GM12878 (cell line): ENCODE data around the gene UBAP2. TPM values are rescaled to one million over a fixed set of nuclear protein-coding genes. Genes with fewer than 3 reads are reported as not detected.

Experiments
- ATAC-seq: fragments of 200-7000 bp; cut with Tn5 transposase; 3 replicates; pipeline ENCODE4 v1.9.1; 2020; ENCODE audit warnings: mild to moderate bottlenecking, moderate library complexity
- BruUV-seq: library from RNA; stranded (reverse); fragments of 400-500 nt; replicated peaks from 2 replicates; lab custom pipeline; 2021; lab: Mats Ljungman, UMichigan
- CTCF ChIA-PET: fragments of 300-600 bp; sonication (Branson Sonifier 250); formaldehyde crosslinking; extraction: SDS; loops from one replicate; lab custom pipeline; 2021; ENCODE audit warnings: inconsistent platforms; lab: Yijun Ruan, JAX
- POLR2A ChIA-PET: fragments of 350-600 bp; formaldehyde crosslinking; extraction: SDS; loops from one replicate; lab custom pipeline; 2021; ENCODE audit warnings: inconsistent platforms; lab: Charles Lee
- RAD21 ChIA-PET: fragments of 300-600 bp; sonication (Branson Sonifier 250); formaldehyde crosslinking; loops from one replicate; lab custom pipeline; 2023; ENCODE audit warnings: antibody characterized with exemption; ENCODE audit not compliant: unreplicated experiment; lab: Charles Lee
- SMC1A ChIA-PET: fragments of 300-600 bp; sonication (Branson Sonifier 250); formaldehyde crosslinking; loops from one replicate; lab custom pipeline; 2023; ENCODE audit not compliant: unreplicated experiment, uncharacterized antibody; lab: Charles Lee
- DNase-seq: peaks from one replicate; pipeline ENCODE4 v3.0.0-alpha.2; 2011; ENCODE audit warnings: low read depth, low spot score
- FAIRE-seq: peaks from 3 replicates; lab custom pipeline; 2011; peaks lifted over from hg19 to GRCh38; lab: Jason Lieb, UNC
- H2AFZ ChIP-seq: 2 replicates; pipeline ENCODE4 v1.6.0; 2011; ENCODE audit warnings: low read depth, low read length, control low read depth; ENCODE audit not compliant: control insufficient read depth
- H3K27ac ChIP-seq: 2 replicates; pipeline ENCODE4 v1.5.1; 2011; ENCODE audit warnings: control low read depth; ENCODE audit not compliant: control insufficient read depth, insufficient read depth
- H3K27me3 ChIP-seq, 2 experiments: replicated peaks in 1 of 2; 2 replicates each; pipeline versions ENCODE4 v1.6.0 to v1.6.1; 2011; ENCODE audit warnings: low read length in 1 of 2; ENCODE audit not compliant: control insufficient read depth in 2 of 2, insufficient read depth in 2 of 2
- H3K36me3 ChIP-seq, 2 experiments: 2 replicates each; pipeline ENCODE4 v1.5.1; 2011; ENCODE audit warnings: low read length in 1 of 2; ENCODE audit not compliant: control insufficient read depth in 2 of 2, insufficient read depth in 2 of 2
- H3K4me1 ChIP-seq: 2 replicates; pipeline ENCODE4 v1.6.1; 2011; ENCODE audit warnings: mild to moderate bottlenecking, low read length, moderate library complexity, mixed read lengths; ENCODE audit not compliant: control insufficient read depth, insufficient read depth
- H3K4me2 ChIP-seq: 2 replicates; pipeline ENCODE4 v1.6.0; 2011; ENCODE audit warnings: control low read depth; ENCODE audit not compliant: control insufficient read depth, insufficient read depth
- H3K4me3 ChIP-seq: fragments of 200-600 bp; sonication (generic); 2 replicates; pipeline ENCODE4 v1.5.1; 2016
- H3K79me2 ChIP-seq: 2 replicates; pipeline ENCODE4 v1.6.0; 2011; ENCODE audit warnings: low read length; ENCODE audit not compliant: control insufficient read depth, insufficient read depth
- H3K9ac ChIP-seq: 2 replicates; pipeline ENCODE4 v1.8.0; 2011; ENCODE audit warnings: low read length, control low read depth, mixed read lengths; ENCODE audit not compliant: control insufficient read depth, insufficient read depth
- H3K9me3 ChIP-seq: replicated peaks from 3 replicates; pipeline ENCODE4 v1.5.1; 2011; ENCODE audit warnings: mild to moderate bottlenecking, low read length; ENCODE audit not compliant: control insufficient read depth, insufficient read depth
- H4K20me1 ChIP-seq: 2 replicates; pipeline ENCODE4 v1.6.0; 2011; ENCODE audit not compliant: control insufficient read depth, insufficient read depth
- CBX3 ChIP-seq: fragments of 200-600 bp; sonication (generic); IDR thresholded peaks from 2 replicates; pipeline ENCODE4 v1.6.1; 2016; ENCODE audit warnings: low read depth, borderline replicate concordance
- CREM ChIP-seq: IDR thresholded peaks from 2 replicates; pipeline ENCODE4 v1.6.1; 2014; ENCODE audit warnings: antibody characterized with exemption, low read depth
- CTCF ChIP-seq, 3 experiments: IDR thresholded peaks in 2 of 3; conservative IDR thresholded peaks in 1 of 3; 2 replicates each; pipeline ENCODE4 v1.5.1; 2011; ENCODE audit warnings: low read depth in 3 of 3, low read length in 3 of 3, mild to moderate bottlenecking in 3 of 3, control low read depth in 2 of 3, moderate library complexity in 2 of 3, inconsistent platforms in 1 of 3, mixed read lengths in 1 of 3; ENCODE audit not compliant: control insufficient read depth in 2 of 3, insufficient read depth in 1 of 3; ENCODE audit errors: extremely low read depth in 1 of 3
- ETV6 ChIP-seq, 2 experiments: fragments of 450-650 bp in 1 of 2; IDR thresholded peaks in 1 of 2; conservative IDR thresholded peaks in 1 of 2; 2 replicates each; pipeline ENCODE4 v1.6.1; 2014; ENCODE audit warnings: antibody characterized with exemption in 1 of 2, borderline replicate concordance in 1 of 2, low read depth in 1 of 2, mild to moderate bottlenecking in 1 of 2, moderate library complexity in 1 of 2
- FOXM1 ChIP-seq: IDR thresholded peaks from 2 replicates; pipeline ENCODE4 v1.6.1; 2012; ENCODE audit warnings: low read depth, mild to moderate bottlenecking, inconsistent platforms, low read length, moderate library complexity
- GATAD2B ChIP-seq: fragments of 450-650 bp; conservative IDR thresholded peaks from 2 replicates; pipeline ENCODE4 v1.6.1; 2017; ENCODE audit warnings: low read depth, mild to moderate bottlenecking, moderate library complexity
- IKZF2 ChIP-seq, 2 experiments: fragments of 450-650 bp; IDR thresholded peaks; 2 replicates each; pipeline ENCODE4 v1.6.1; 2017; ENCODE audit warnings: mild to moderate bottlenecking in 2 of 2, moderate library complexity in 2 of 2
- KAT2A ChIP-seq: conservative IDR thresholded peaks from 2 replicates; pipeline ENCODE4 v1.6.1; 2011; ENCODE audit warnings: low read depth, low read length; ENCODE audit not compliant: control insufficient read depth
- MYC ChIP-seq: IDR thresholded peaks from 2 replicates; pipeline ENCODE4 v1.6.1; 2011; ENCODE audit warnings: mild to moderate bottlenecking, low read length, moderate library complexity, inconsistent platforms; ENCODE audit not compliant: insufficient read depth, insufficient replicate concordance, insufficient read length, severe bottlenecking
- NR2F1 ChIP-seq: fragments of 450-650 bp; conservative IDR thresholded peaks from 2 replicates; pipeline ENCODE4 v1.6.1; 2017; ENCODE audit warnings: mild to moderate bottlenecking
- POU2F2 ChIP-seq: IDR thresholded peaks from 3 replicates; pipeline ENCODE4 v1.6.1; 2011; ENCODE audit warnings: low read depth, mild to moderate bottlenecking, low read length, borderline replicate concordance
- RELB ChIP-seq: fragments of 450-650 bp; IDR thresholded peaks from 2 replicates; pipeline ENCODE4 v1.6.1; 2017; ENCODE audit warnings: low read depth, mild to moderate bottlenecking, moderate library complexity
- ZNF207 ChIP-seq: fragments of 450-650 bp; IDR thresholded peaks from 2 replicates; pipeline ENCODE4 v1.6.1; 2014; ENCODE audit warnings: antibody characterized with exemption, mild to moderate bottlenecking, borderline replicate concordance
- ZNF24 ChIP-seq: fragments of 450-650 bp; IDR thresholded peaks from 2 replicates; pipeline ENCODE4 v1.6.1; 2017; ENCODE audit warnings: antibody characterized with exemption, mild to moderate bottlenecking
- ZNF274 ChIP-seq: IDR thresholded peaks from one replicate; pipeline ENCODE4 v1.8.0; 2011; ENCODE audit not compliant: insufficient read length, insufficient read depth
- WGBS: methylation state at CpG from one replicate; pipeline ENCODE4 v1.1.6; 2016; ENCODE audit warnings: low lambda C conversion rate; ENCODE audit not compliant: insufficient replicate concordance, insufficient coverage; ENCODE audit errors: missing lambda C conversion rate; 5-methylcytosine and 5-hydroxymethylcytosine counted together
- in situ Hi-C: fragments of 300-500 bp; cut with MboI; formaldehyde crosslinking; loops from 9 replicates; pipeline ENCODE4 v1.14.3; 2018; ENCODE audit warnings: mixed read lengths
- intact Hi-C: fragments of 100-400 bp; cut with micrococcal nuclease; formaldehyde crosslinking; loops from one replicate; pipeline ENCODE4 v1.14.2; 2022; ENCODE audit not compliant: unreplicated experiment
- polyA plus RNA-seq, 11 experiments: library from polyadenylated mRNA; depleted of rRNA in 4 of 11; unstranded in 6 of 11; stranded (reverse) in 5 of 11; fragments of >200 nt; fragmentation: Nextera tagmentation in 4 of 11; fragmentation: Illumina TruSeq in 1 of 11; extraction: Ambion mirVana in 4 of 11; extraction: Trizol in 1 of 11; gene quantifications; 1 replicate in 1 of 11; 2 replicates in 10 of 11; pipeline versions ENCODE4 v1.2.1 to v1.2.3, GENCODE V29; 2011 to 2016; ENCODE audit warnings: inconsistent platforms in 2 of 11, missing spikeins in 2 of 11, low read depth in 1 of 11
- total RNA-seq, 4 experiments: library from RNA; depleted of rRNA in 3 of 4; stranded (reverse); fragments of >200 nt in 3 of 4; fragmentation: Illumina TruSeq in 1 of 4; extraction: Trizol in 1 of 4; gene quantifications; 2 replicates each; pipeline versions ENCODE4 v1.2.1 to v1.2.3, GENCODE V29; 2013 to 2021

UBAP2 gene
- total and polyA plus RNA-seq, 10 of the 15 experiments (the other 5 are each of a cell fraction or from before 2014, with no cell fraction given) = 8.5 to 48.2 (median 28.1) TPM

- TF ChIP-seq MYC = no peak
- no peak for TF ChIP-seq FOXM1
- no peak for TF ChIP-seq KAT2A
- TF ChIP-seq ZNF24 = no peak
- no peak for TF ChIP-seq IKZF2 (IDR thresholded peaks at IDR 0.05)
Observed at GRCh38 chr9:33885948-33886347, 162.7 kb downstream of the UBAP2 start (continued).

- SMC1A ChIA-PET = interaction anchor here (0.6 to 1.7 kb wide), 8 partner anchors 10 to 188 kb away, joined by 3 to 6 read pairs (median 4); no protein-coding TSS in a partner anchor
- no peak for FAIRE-seq
- Histone ChIP-seq H3K4me3 (no peak overlapping the region), H2AFZ (no peak overlapping the region), H3K36me3 (peaks cover 0 to 12% of the 10 kb centered on the region in 2 experiments; a peak in 2 of 4 replicates), H3K4me1 (no peaks in the 10 kb centered on the region), H4K20me1 (no peaks in the 10 kb centered on the region), H3K9me3 (no peaks in the 10 kb centered on the region), H3K27me3 (no peaks in the 10 kb centered on the region), H3K79me2 (peaks cover 40% of the 10 kb centered on the region), H3K9ac (no peak overlapping the region), H3K4me2 (no peak overlapping the region), H3K27ac (no peak overlapping the region)
- CTCF ChIA-PET = interaction anchor here (1.0 to 2.0 kb wide), 4 partner anchors 8 to 189 kb away, joined by 3 to 8 read pairs (median 6); no protein-coding TSS in a partner anchor
- DNase-seq = no peak
- POLR2A ChIA-PET = interaction anchor here (0.7 kb wide), 1 partner anchor 331 kb away, joined by 4 read pairs; no protein-coding TSS in a partner anchor
- 84% methylated on average over 5 of the region's 5 CpGs for WGBS
- no TSS peak for BruUV-seq
- in situ Hi-C loops (loop anchor here (5.0 kb wide), 1 partner anchor 53 kb away; no protein-coding TSS in a partner anchor), intact Hi-C loops (no loop called here)
- no peak for ATAC-seq
- RAD21 ChIA-PET = interaction anchor here (0.8 to 1.5 kb wide), 3 partner anchors 9 to 72 kb away, joined by 3 to 4 read pairs (median 4); no protein-coding TSS in a partner anchor
- TF ChIP-seq CBX3 (no peak), GATAD2B (no peak), ZNF274 (no peak), POU2F2 (no peak), NR2F1 (no peak), ETV6 (conservative IDR thresholded peaks at IDR 0.05 in 1 of 2, IDR thresholded peaks at IDR 0.05 in 1 of 2; ENCODE audit: borderline replicate concordance in 1 of 2, low read depth in 1 of 2) (no peak), CTCF (IDR thresholded peaks at IDR 0.05 in 2 of 3, conservative IDR thresholded peaks at IDR 0.05 in 1 of 3; ENCODE audit: control insufficient read depth in 2 of 3, extremely low read depth in 1 of 3, insufficient read depth in 1 of 3, low read depth in 3 of 3, low read length in 3 of 3) (no peak), CREM (no peak), ZNF207 (no peak), RELB (no peak)
Observed at GRCh38 chr9:33884856-33885701, 163.6 kb downstream of the UBAP2 start.
